Uterus (tissue), 4 donors: ENCODE measurements around the gene RIC8B. TPM values are rescaled to one million over a fixed set of nuclear protein-coding genes. Genes with fewer than 3 reads are reported as not detected.

Source experiments
- DNase-seq, 2 donors: peaks; one replicate each; pipeline ENCODE4 v3.0.0-alpha.2; 2019 to 2020
- H3K27ac ChIP-seq, 2 donors: fragments of 200-600 bp; sonication (generic); 1 replicate in 1 of 2; 2 replicates in 1 of 2; pipeline ENCODE4 v1.5.1; 2016 to 2018
- H3K27me3 ChIP-seq, 2 donors: fragments of 200-600 bp; sonication (generic); one replicate each; pipeline ENCODE4 v1.5.1; 2018 to 2019; ENCODE audit warnings: control low read depth in 1 of 2
- H3K36me3 ChIP-seq, 2 donors: fragments of 200-600 bp; sonication (generic); one replicate each; pipeline ENCODE4 v1.5.1; 2019; ENCODE audit warnings: control low read depth in 1 of 2
- H3K4me1 ChIP-seq, 2 donors: fragments of 200-600 bp; sonication (generic); one replicate each; pipeline ENCODE4 v1.5.1; 2018 to 2019; ENCODE audit warnings: control low read depth in 1 of 2
- H3K4me3 ChIP-seq, 2 donors: fragments of 200-600 bp; sonication (generic); 1 replicate in 1 of 2; 2 replicates in 1 of 2; pipeline ENCODE4 v1.5.1; 2018 to 2019; ENCODE audit warnings: mild to moderate bottlenecking in 1 of 2
- H3K9me3 ChIP-seq, 2 donors: fragments of 200-600 bp; sonication (generic); one replicate each; pipeline ENCODE4 v1.5.1; 2019; ENCODE audit warnings: control low read depth in 1 of 2
- CTCF ChIP-seq, 4 experiments: fragments of 200-600 bp in 2 of 4; fragments of 450-650 bp in 2 of 4; sonication (generic) in 2 of 4; IDR thresholded peaks; one replicate each; pipeline ENCODE4 v1.5.1; 2016 to 2019; ENCODE audit warnings: antibody characterized with exemption in 4 of 4, mild to moderate bottlenecking in 2 of 4, moderate library complexity in 1 of 4
- POLR2A ChIP-seq, 2 donors: fragments of 450-650 bp; IDR thresholded peaks; one replicate each; pipeline ENCODE4 v1.6.1; 2016; ENCODE audit warnings: antibody characterized with exemption in 2 of 2, mild to moderate bottlenecking in 1 of 2, moderate library complexity in 1 of 2
- intact Hi-C: fragments of 100-400 bp; cut with DNase I; formaldehyde crosslinking; loops from one replicate; pipeline ENCODE4 v1.15.1; 2023; ENCODE audit warnings: low total_unique reads
- total RNA-seq, 4 donors: library from RNA; depleted of rRNA in 3 of 4; stranded (reverse); fragments of >200 nt in 3 of 4; gene quantifications; one replicate each; pipeline versions ENCODE4 v1.1.0 to v1.2.4, GENCODE V29; 2014 to 2023
- donor health status: DM: yes; HTN: yes; CAD: no.

RIC8B gene
- total RNA-seq, 4 donors from 2014 or later = 23.1 to 49.7 (median 34.0) TPM

GRCh38 chr12:106878804-106879203 is 104.3 kb downstream of the RIC8B start:
- no peaks in the 10 kb centered on the region for H3K4me1 ChIP-seq
- no peaks in the 10 kb centered on the region for H3K27me3 ChIP-seq
- intact Hi-C loops = no loop called here
- H3K9me3 ChIP-seq = no peaks in the 10 kb centered on the region
- no peak overlapping the region for H3K4me3 ChIP-seq
- DNase-seq = no peak
- H3K27ac ChIP-seq = no peak overlapping the region
- TF ChIP-seq CTCF (IDR thresholded peaks at IDR 0.05) = no peak
- no peaks in the 10 kb centered on the region for H3K36me3 ChIP-seq

- no peaks in the 10 kb centered on the region for H3K36me3 ChIP-seq
- H3K4me3 ChIP-seq = no peak overlapping the region
- no peaks in the 10 kb centered on the region for H3K4me1 ChIP-seq
- no peaks in the 10 kb centered on the region for H3K27me3 ChIP-seq
- H3K9me3 ChIP-seq = no peaks in the 10 kb centered on the region
- no peak overlapping the region for H3K27ac ChIP-seq
- intact Hi-C loops = no loop called here
- TF ChIP-seq POLR2A (IDR thresholded peaks at IDR 0.05) (no peak), CTCF (IDR thresholded peaks at IDR 0.05) (no peak)
- DNase-seq = no peak
Measured at GRCh38 chr12:106879612-106880011, 105.1 kb downstream of the RIC8B start.

- Histone ChIP-seq H3K9me3 (no peaks in the 10 kb centered on the region), H3K4me3 (no peak overlapping the region), H3K27ac (no peak overlapping the region), H3K36me3 (no peaks in the 10 kb centered on the region), H3K27me3 (no peaks in the 10 kb centered on the region), H3K4me1 (no peaks in the 10 kb centered on the region)
- no peak for DNase-seq
- intact Hi-C loops = no loop called here
- TF ChIP-seq POLR2A (IDR thresholded peaks at IDR 0.05) (no peak), CTCF (IDR thresholded peaks at IDR 0.05) (no peak)
Measured at GRCh38 chr12:106883426-106883825, 108.9 kb downstream of the RIC8B start.

GRCh38 chr12:106885026-106885425 is 110.5 kb downstream of the RIC8B start:
- H3K27me3 ChIP-seq = no peaks in the 10 kb centered on the region
- H3K4me1 ChIP-seq = no peaks in the 10 kb centered on the region
- H3K27ac ChIP-seq = no peak overlapping the region
- no peaks in the 10 kb centered on the region for H3K36me3 ChIP-seq
- H3K9me3 ChIP-seq = no peaks in the 10 kb centered on the region
- no peak for DNase-seq
- intact Hi-C loops = no loop called here
- TF ChIP-seq CTCF (IDR thresholded peaks at IDR 0.05) (no peak), POLR2A (IDR thresholded peaks at IDR 0.05) (no peak)
- H3K4me3 ChIP-seq = no peak overlapping the region

GRCh38 chr12:106885541-106886249 is 111.2 kb downstream of the RIC8B start:
- DNase-seq = no peak
- TF ChIP-seq CTCF (IDR thresholded peaks at IDR 0.05) (no peak), POLR2A (IDR thresholded peaks at IDR 0.05) (no peak)
- Histone ChIP-seq H3K27ac (no peak overlapping the region), H3K4me3 (no peak overlapping the region), H3K4me1 (no peaks in the 10 kb centered on the region), H3K36me3 (no peaks in the 10 kb centered on the region), H3K9me3 (no peaks in the 10 kb centered on the region), H3K27me3 (no peaks in the 10 kb centered on the region)
- intact Hi-C loops = no loop called here
